NCI-H510A treated with DMSO at 0.1 percent for 48 hours (cell line): Measurements from ENCODE around the gene SYNGR3.
"Not testable (repeated sequence)": the region's sequence is repeated elsewhere in the genome, so short reads cannot be mapped to it uniquely, and the experiment has no call there.

ENCODE experiments used
- DNase-seq: peaks from one replicate; lab custom pipeline; 2025; lab: John Stamatoyannopoulos, UW

The SYNGR3 gene

DNA sequence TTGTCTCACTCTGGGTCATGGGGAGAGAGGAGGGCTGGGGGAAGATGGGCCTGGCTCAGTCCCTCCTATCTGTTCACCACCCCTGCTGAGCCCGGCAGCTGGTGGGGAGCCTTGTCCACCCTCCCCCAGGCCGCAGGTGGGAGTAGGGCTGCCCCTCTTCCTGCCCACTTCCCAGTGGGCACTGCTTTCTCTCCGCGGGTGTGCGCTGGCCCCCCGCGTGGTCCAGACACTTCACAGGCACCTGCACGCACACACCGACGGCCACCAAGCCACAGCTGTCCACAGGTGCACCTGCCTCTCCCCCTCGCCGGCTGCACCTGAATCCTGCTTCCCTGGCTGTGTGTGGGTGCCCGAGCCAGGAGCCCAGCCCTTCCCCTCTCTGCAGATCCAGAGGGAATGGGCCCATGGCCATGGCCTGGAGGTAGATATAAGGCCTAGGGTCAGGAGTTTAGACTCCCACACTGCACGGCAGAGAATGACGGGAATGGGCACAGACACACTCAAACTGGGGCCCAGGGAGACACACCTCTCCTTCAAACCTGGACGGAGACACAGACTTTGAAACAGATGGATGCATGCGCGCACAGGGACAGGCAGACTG is 39.0 kb downstream of the SYNGR3 start:
- no peak for DNase-seq

DNA sequence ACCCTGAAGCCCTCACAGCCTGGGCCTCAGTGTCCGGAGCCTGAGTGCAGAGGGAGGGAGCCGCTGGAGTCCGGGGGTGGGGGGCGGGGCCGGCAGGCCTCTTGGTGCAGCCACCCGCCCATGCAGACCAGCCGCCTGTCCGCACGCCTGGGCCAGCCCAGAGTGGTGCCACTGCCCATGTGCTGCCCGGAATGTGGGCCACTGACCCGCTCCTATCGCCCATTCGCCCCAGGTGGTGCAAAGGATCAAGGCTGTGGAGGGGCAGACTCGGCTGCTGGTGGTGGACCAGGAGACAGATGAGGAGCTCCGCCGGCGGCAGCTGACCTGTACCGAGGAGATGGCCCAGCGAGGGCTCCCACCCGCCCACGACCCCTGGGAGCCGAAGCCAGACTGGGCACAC is 39.6 kb downstream of the SYNGR3 start:
- no peak for DNase-seq

DNA sequence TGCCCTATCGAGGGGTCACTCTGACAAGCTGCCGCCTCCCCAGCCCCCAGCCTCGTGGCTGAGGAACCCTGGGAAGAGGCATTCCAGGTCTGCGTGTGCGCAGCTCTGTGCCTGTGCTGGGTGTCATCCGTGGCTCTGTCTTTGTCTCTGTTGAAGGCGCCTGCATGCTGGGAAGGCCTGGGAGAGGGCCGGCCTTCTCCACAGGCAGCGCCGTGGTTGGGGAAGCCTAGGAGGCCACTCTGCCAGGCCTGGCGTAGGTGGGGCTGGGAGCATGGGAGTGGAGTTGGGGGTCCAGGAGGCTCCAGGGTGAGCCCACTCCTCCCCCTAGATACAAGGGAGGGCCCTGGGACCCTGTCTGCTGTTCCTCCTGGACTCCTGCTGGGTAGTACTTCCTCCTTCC is 40.3 kb downstream of the SYNGR3 start:
- DNase-seq: no peak

DNA sequence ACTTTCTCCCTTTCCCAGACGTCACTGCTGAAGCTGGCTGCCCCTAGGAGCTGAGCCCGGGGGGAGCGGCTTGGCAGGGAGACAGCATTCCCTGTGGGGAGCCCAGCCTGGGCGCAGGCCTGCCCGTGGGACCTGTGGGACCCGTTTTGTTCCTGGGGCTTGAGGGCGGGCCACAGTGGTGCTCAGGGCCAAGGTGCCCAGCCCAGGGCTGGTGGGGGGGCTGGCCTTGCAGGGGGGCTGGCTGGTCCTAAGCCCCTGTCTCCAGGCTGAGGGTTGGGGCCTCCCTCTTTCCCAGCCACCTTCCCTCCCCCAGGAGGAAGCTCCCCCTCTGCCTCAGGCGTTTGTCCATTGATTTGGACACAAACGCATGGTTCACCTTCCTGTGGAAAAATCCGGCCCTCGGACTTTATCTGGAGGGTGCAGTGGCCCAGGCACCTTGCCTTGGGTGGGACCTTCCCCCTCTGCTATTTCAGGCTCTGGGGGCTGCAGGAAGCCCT is 41.4 kb downstream of the SYNGR3 start:
- DNase-seq: no peak

DNA sequence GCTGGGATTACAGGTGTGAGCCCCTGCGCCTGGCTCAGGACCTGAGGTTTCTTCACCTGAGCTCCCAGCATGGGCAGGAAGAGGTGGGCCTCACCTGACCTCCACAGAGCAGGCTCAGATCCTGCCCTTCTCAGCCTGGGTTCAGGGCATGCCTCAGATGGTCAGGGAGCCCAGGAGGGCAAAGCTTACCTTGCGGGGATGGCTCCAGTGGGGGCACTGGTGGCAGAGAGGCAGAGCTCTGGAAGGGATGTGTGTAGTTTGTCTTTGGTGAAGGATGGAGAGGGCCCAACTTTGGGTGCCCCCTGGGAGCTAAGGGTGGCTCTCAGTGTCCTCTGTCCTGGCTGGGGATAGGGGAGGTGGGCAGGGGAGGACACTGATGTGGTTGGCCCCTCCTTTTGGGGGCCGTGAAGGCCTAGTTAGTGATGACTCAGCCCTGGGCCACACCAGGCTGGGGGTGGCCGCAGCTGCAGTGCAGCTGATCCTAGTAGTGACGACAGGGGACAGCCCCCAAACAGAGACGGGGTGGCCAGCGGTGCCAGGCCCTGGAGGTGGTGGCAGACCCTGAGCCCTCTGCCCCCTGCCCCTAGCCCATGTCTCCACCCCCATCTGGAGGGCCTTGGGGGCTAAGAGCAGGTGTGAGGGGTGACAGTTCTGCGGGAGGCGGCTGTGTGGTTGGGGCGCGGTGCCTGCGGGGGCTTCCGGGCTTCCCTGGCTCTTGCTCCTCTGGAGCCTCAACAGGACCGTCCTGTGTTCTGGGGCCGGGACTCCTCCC is 42.7 kb downstream of the SYNGR3 start:
- DNase-seq: no peak

DNA sequence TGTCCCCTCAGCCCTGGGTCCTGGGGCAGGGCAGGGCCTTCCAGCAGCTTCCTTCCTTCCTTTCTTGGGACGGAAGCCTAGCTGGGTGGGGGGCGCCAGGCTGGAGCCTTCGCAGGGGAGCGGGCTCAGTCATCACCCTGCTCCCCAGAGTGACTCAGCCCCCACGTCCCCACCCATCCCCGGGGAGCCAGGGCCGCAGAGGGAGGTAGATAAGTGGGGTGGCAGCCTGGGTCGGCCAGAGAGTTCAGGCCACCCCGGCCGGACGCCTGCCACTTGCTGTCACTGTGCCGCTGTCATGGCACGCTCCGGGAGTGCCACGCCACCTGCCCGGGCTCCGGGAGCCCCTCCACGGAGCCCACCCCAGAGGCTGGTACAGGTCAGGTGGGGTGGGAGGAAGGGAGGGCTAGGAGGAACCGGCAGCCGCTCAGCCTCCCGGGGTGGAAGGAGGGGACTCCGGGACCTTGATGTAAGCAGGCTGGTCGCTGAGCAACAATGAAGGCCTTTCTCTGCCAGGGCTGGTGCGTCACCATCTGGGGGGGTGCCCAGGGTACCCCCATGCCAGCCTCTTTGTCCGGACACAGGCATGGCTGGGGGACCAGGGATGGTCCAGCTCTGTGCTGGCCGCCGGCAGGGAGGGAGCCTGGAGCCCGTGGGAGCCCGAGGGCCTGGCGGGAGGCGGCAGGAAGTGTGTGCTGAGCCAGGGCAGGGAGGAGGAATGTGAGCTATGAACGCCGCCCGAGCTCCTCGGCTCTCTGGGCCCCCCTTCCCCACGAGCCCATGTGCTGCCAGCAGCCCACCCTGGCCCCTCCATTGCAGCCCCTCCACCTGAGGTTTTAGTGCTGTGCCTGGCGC is 43.5 kb downstream of the SYNGR3 start:
- no peak for DNase-seq

DNA sequence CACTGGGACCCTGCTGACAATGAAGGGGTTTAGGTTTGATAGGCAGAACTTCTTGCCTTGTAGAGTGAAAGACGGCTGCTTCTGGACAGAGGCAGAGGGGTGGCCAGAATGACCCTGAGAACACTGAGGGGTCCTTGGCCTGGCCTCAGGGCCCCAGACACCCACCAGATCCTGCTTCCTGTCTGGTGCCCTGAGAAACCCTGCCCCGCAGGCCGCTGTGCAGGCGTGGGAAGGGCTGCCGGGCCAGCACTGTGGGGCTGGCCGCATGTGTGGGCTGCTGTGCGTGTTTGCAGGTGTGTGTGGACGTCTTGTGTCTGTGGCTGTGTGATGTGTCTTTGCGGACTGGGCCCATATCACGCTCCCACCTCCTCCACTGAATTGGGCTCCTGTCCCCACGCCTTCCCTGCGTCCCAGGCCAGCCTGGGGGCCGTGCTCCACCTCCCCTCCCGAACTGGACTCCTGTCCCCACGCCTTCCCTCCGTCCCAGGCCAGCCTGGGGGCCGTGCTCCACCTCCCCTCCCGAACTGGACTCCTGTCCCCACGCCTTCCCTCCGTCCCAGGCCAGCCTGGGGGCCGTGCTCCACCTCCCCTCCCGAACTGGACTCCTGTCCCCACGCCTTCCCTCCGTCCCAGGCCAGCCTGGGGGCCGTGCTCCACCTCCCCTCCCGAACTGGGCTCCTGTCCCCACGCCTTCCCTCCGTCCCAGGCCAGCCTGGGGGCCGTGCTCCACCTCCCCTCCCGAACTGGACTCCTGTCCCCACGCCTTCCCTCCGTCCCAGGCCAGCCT is 44.3 kb downstream of the SYNGR3 start:
- DNase-seq: not testable (repeated sequence)

DNA sequence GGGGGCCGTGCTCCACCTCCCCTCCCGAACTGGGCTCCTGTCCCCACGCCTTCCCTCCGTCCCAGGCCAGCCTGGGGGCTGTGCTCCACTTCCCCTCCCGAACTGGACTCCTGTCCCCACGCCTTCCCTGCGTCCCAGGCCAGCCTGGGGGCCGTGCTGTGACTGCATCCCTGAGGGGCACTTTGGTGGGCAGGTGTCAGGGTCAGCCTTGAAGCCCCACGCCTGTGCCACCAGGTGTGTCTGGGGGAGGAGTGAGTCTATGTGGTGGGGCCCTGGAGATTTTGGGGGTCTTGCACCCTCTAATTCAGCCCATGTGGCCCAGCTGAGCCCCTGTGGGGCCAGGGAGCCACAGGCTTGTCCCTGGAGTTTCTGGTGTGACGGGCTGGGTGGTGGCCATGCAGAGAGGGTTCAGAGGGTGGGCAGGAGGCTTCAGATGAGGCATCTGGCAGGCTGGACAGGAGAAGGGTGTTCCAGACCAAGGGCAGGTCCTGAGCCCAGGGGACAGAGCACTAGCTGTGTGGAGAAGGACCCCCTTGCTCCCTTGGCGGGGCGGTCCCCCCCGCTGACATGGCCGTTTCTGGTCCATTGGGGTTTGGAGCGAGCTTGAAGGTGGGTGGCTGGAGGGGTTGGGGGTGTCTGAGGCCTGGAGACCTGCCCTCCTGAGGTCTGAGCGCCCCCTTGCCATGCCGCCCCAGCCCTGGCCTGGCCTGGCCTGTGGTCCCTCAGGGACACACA is 45.1 kb downstream of the SYNGR3 start:
- no peak for DNase-seq

DNA sequence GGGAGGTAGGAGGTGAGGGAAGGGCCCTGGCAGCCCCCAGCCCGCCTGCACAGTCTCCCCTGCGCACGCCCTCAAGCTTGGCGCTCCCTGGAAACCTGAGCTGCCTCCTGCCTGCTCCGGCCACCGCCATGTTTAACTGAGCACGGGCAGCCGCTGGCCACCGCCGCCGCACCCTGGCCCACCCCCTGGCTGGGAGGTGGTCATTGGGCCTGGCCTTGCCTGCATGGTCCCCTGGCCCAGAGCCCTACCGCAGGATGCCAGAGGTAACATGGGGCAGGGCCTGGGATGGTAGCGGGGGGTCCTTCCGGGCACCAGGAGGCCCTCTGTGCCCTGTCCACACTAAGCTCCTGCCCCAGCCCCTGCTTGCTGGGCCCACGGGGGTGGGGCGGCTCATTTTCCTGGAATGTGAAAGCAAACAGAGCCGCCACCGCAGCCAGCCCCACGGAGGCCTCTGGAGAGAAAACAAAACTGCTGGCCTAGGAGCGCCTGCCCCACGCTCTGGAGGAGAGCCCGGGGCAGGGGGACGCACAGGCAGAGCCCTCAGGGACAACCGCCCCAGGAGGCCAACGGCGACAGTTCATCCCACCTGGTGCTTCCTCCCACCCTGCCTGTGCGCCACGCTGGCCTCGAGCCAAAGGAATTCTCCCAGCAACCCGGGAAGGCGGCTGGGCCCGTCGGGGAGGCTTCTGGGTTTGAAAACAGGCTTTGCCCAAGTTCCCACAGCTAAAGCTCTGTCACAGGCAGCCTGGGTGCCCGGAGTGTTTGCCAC is 45.8 kb downstream of the SYNGR3 start:
- peak; percentile 13 for DNase-seq

DNA sequence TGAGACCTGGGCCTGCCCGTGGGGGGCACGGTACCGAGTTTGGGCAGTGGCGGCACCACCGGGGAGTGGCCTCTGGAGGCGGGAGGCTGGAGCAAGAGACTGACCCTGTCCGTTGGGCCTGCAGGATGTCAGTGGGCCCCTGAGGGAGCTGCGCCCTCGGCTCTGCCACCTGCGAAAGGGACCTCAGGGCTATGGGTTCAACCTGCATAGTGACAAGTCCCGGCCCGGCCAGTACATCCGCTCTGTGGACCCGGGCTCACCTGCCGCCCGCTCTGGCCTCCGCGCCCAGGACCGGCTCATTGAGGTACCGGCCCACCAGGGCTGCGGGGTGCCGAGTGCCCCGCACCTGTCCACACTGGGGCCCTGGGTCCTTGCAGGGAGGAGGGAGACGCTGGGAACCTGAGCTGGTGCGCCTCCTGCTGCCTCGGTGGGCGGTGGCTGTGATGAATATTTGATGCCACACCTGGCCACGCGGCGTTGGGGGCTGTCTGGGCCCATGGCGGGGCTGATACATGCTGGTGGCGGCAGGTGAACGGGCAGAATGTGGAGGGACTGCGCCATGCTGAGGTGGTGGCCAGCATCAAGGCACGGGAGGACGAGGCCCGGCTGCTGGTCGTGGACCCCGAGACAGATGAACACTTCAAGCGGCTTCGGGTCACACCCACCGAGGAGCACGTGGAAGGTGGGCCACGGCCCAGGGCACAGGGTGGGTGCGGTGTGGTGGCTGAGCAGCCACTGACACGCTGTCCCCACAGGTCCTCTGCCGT is 46.6 kb downstream of the SYNGR3 start:
- DNase-seq: no peak

DNA sequence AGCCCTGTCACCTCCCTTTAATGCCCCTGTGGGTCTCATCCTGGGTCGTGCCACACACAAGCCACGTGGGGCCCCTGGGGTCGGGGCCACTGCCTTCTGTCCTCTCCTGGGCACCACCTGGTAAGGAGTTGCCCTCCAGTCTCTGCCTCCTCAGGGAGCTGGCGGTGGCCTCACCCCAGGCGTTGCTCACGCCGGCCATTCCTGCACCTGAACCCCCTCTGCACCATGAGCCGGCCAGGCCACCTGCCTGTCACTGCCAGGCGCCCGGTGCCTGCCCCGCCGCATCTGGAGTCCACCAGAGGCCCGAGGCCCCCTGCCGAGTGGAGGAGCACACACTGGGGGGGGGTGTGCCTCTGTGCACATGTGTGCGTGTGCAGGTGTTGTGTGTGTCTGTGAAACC is 47.3 kb downstream of the SYNGR3 start:
- DNase-seq: no peak

DNA sequence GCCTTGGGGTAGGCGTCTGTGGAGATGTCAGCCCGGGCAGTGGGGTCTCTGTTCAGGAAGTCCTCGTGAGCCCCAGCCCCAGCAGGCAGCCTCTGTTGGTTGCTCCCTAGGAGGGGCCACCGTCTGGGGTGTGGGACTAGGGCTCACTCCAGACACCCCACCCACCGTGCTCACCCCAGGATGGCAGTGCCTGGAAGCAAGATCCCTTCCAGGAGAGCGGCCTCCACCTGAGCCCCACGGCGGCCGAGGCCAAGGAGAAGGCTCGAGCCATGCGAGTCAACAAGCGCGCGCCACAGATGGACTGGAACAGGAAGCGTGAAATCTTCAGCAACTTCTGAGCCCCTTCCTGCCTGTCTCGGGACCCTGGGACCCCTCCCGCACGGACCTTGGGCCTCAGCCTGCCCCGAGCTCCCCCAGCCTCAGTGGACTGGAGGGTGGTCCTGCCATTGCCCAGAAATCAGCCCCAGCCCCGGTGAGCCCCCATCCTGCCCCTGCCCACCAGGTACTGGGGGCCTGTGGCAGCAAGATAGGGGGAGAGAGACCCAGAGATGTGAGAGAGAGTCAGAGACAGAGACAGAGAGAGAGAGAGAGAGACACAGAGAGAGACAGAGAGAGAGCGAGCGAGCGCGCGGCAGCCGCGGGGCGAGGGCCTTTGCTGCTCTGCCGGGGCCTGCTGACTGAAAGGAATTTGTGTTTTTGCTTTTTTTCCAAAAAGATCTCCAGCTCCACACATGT is 48.0 kb downstream of the SYNGR3 start:
- no peak for DNase-seq

DNA sequence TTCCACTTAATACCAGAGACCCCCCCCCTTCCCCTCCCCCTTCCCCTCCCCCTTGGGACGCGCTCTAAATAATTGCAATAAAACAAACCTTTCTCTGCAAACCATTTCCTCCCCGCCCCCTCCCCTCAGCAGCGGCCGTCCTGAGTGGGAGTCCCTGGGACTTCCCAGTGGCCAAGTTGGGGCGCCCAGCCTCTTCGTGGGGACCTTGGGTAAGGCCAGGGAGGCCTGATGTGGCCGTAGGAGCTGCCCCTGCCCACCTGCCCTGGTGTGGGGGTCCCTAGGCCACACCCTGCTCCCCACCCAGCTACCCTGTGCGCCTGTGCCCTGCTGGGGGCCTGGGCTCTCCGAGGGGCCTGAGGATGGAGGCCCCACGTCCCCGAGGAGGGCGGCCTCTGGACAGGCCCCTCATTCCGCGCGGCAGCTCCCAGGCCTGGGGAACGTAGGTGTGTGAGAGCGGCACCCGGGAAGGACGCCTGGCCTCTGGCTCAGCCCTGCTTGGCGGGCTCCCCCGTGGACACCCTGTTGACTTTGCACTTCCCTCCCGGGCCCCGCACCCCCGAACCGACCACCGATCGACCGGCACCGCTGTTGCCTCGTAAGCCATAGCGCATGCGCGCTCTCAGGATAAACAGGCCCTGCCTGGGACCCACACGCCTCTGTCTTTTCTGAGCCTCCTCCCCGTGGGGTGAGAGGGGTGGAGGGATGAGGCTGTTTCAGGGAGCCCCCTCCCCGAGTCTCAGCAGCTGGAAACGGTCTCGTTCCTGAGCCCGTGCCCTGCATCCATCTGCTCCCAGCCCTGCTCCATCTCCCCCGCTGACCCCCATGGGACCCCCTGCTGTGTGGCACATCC is 48.8 kb downstream of the SYNGR3 start:
- no peak for DNase-seq

DNA sequence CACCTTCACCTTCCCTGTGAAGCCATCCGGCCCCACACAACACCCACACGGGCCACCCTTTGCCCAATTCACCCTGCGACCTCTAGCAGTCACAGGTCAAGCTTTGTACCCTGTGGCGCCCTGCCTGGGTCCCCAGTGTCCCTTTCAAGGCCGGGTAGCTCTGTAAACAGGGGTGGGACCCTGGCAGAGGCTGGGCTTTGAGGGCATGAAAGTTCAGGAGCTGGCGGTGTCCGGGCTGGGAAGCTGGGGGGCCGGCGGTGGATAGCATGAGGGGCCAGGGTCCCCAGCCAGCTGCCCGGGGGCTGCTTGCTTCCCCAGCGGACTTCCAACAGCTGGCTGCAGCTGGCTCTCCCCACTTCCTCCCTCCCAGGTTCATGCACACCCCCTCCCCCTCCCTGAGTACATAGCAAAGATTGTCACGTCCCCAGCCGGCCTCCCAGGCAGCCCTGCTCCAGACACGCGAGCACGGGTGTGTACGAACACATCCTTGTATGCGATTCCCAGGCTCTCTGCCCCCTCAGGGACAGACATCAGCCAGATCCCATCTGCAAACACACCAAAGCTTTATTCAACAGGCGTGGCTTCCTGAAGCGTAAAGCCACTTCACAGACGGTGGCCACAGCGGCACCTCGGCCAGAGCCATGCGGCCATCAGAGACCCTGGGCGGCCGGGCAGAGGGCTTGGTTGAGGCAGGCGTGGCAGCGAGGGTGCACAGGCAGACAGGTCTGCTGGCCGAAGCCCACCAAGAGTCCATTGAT is 49.7 kb downstream of the SYNGR3 start:
- peak; percentile 17 for DNase-seq

DNA sequence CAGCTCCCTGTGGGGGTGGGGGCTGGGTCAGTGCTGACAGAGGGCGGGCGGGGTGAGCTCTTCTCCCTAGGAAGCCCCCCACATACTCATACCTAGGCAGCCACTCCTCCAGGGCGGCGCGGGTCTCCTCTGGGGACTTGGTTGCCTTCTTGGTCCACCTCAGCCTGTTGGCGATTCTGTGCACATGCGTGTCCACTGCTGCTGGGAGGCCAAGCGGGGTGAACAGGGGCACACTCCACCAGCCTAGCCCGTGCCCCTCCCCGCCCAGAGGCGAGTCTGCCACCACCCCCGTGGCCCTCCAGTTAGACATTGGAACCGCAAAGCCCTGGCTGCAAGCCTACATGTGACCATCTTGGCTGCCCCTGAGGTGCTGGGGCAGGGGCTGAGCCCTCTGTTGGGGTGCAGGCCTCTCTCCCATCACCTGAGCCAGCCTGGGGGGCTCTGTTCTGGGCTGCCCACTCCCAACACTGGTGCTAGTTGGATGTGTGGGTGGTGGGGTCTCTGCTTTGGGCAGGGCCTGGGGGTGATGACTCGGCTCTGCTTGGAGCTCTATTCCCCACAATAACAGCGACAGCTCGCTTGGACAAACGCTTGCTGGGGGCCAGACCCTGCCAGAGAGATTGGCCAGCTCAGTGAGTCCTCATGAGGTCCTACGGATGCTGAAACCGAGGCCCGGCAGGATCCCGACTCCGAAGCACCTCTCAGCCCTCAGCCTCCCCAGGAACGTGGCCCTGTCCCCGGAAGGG is 50.4 kb downstream of the SYNGR3 start:
- no peak for DNase-seq

DNA sequence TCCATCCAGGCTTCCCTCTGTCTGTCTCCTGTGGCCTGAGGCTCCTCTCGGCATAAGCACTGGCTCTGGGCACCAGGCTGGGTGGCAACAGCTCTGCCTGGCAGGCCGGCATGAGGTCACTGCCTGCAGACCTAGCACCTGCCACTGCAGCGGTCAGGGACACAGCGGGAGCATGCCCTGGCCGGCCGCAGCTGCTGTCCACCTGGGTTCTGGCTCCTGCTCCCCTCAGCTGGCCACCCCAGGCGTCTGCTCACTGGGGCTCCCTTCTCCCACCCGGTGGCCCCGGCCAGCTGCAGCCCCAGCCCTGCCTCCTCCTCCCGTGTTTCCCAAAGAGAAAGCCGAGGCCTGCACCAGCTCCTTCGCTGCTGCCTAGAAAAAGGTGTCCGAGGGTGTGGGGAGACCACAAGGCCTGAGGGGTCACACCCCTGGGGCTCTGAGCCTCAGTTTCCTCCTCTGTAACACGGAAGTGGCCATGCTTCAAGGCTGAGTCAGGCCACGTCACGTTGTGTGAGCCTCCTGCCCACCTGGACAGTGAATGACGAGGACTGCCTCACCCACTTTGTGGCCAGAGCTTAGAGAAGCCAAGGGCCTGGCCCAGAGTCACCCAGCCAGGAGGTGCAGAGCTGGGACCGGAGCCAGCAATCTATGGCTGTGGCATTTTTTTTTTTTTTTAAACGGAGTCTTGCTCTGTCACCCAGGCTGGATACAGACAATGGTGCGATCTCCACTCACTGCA is 51.2 kb downstream of the SYNGR3 start:
- DNase-seq: no peak
